NCI-H82 treated with DMSO at 0.1 percent for 48 hours (cell line): Measurements from ENCODE around the gene ELP2.
"Not testable (repeated sequence)": the region's sequence is repeated elsewhere in the genome, so short reads cannot be mapped to it uniquely, and the experiment has no call there.

Experiments used
- DNase-seq: peaks from one replicate; lab custom pipeline; 2025; ENCODE audit not compliant: unreplicated experiment; lab: John Stamatoyannopoulos, UW

Gene ELP2

GRCh38 chr18:36129300-36130038, at the start of gene ELP2, which contains the start of gene SLC39A6:
Gene ELP2, plus strand, starts transcription at chr18:36129899. Its CDS starts 35 bp downstream, at chr18:36129934.
Gene SLC39A6, minus strand, starts transcription at chr18:36129340. Its CDS starts 2,333 bp downstream, at chr18:36127007.
- DNase-seq = peak; percentile 81

GRCh38 chr18:36081118-36081517, 48.6 kb upstream of the ELP2 start:
- DNase-seq = not testable (repeated sequence)

- DNase-seq = no peak
Measured at GRCh38 chr18:36083729-36084128, 46.0 kb upstream of the ELP2 start.

- DNase-seq = no peak
Measured at GRCh38 chr18:36085195-36085594, 44.5 kb upstream of the ELP2 start.

GRCh38 chr18:36086186-36086585, 43.5 kb upstream of the ELP2 start:
- DNase-seq = no peak

- no peak for DNase-seq
Measured at GRCh38 chr18:36088256-36088655, 41.4 kb upstream of the ELP2 start.

- DNase-seq = no peak
Measured at GRCh38 chr18:36089001-36089400, 40.7 kb upstream of the ELP2 start.

GRCh38 chr18:36092116-36092515, 37.6 kb upstream of the ELP2 start:
- DNase-seq = not testable (repeated sequence)

- no peak for DNase-seq
Measured at GRCh38 chr18:36094431-36094830, 35.3 kb upstream of the ELP2 start.

GRCh38 chr18:36095936-36096519, 33.7 kb upstream of the ELP2 start:
- peak; percentile 7 for DNase-seq

- DNase-seq = no peak
Measured at GRCh38 chr18:36096955-36097354, 32.7 kb upstream of the ELP2 start.

GRCh38 chr18:36099311-36099710, 30.4 kb upstream of the ELP2 start:
- no peak for DNase-seq

- no peak for DNase-seq
Measured at GRCh38 chr18:36101943-36102342, 27.8 kb upstream of the ELP2 start.

- no peak for DNase-seq
Measured at GRCh38 chr18:36104749-36105148, 24.9 kb upstream of the ELP2 start.

- no peak for DNase-seq
Measured at GRCh38 chr18:36107477-36107876, 22.2 kb upstream of the ELP2 start.

- DNase-seq = no peak
Measured at GRCh38 chr18:36108196-36108595, 21.5 kb upstream of the ELP2 start.

- no peak for DNase-seq
Measured at GRCh38 chr18:36108601-36109000, 21.1 kb upstream of the ELP2 start.

GRCh38 chr18:36109737-36110136, 20.0 kb upstream of the ELP2 start:
- DNase-seq = no peak

- DNase-seq = no peak
Measured at GRCh38 chr18:36112302-36112701, 17.4 kb upstream of the ELP2 start.

GRCh38 chr18:36114251-36114650, 15.4 kb upstream of the ELP2 start:
- DNase-seq = no peak

GRCh38 chr18:36114738-36115137, 15.0 kb upstream of the ELP2 start:
- no peak for DNase-seq

GRCh38 chr18:36116771-36117170, 12.9 kb upstream of the ELP2 start:
- not testable (repeated sequence) for DNase-seq

- DNase-seq = no peak
Measured at GRCh38 chr18:36120297-36120696, 9.4 kb upstream of the ELP2 start.
